Neural crest cell (in vitro differentiated cells): ENCODE data around the gene TMEM131L. TPM values are rescaled to one million over a fixed set of nuclear protein-coding genes. Genes with fewer than 3 reads are reported as not detected.
A peak's percentile ranks its signal among the peaks of the same experiment; 100 is the strongest.

Experiments
- DNase-seq: peaks from one replicate; pipeline ENCODE4 v3.0.0; 2021; ENCODE audit warnings: low read depth, mixed read lengths, low spot score
- H3K27ac Mint-ChIP-seq: one replicate; pipeline ENCODE4 v1.8.0; 2021; ENCODE audit warnings: mild to moderate bottlenecking, mixed read lengths; ENCODE audit not compliant: unreplicated experiment
- H3K27me3 Mint-ChIP-seq: 2 replicates; pipeline ENCODE4 v1.8.0; 2021; ENCODE audit warnings: low read depth, mild to moderate bottlenecking, mixed read lengths
- H3K36me3 Mint-ChIP-seq: 2 replicates; pipeline ENCODE4 v1.8.0; 2021; ENCODE audit warnings: low read depth, mild to moderate bottlenecking, mixed read lengths
- H3K4me1 Mint-ChIP-seq: 2 replicates; pipeline ENCODE4 v1.8.0; 2021; ENCODE audit warnings: mixed read lengths
- H3K4me3 Mint-ChIP-seq: one replicate; pipeline ENCODE4 v1.8.0; 2021; ENCODE audit warnings: mild to moderate bottlenecking, mixed read lengths
- H3K9me3 Mint-ChIP-seq: 2 replicates; pipeline ENCODE4 v1.8.0; 2021; ENCODE audit warnings: mixed read lengths
- CTCF ChIP-seq: fragments of 200-600 bp; sonication (generic); conservative IDR thresholded peaks from 2 replicates; pipeline ENCODE4 v1.5.0; 2021; ENCODE audit warnings: antibody characterized with exemption, mild to moderate bottlenecking
- total RNA-seq: library from RNA; stranded (reverse); gene quantifications from 2 replicates; pipeline ENCODE4 v1.2.1, GENCODE V29; 2021

The TMEM131L gene
- total RNA-seq, 1 donor from 2014 or later = 36.1 TPM

- H3K4me1 Mint-ChIP-seq = no peaks in the 10 kb centered on the region
These were observed 210.8 kb downstream of the TMEM131L start for GRCh38 chr4:153676984-153677383.

GRCh38 chr4:153679486-153679885 lies 213.3 kb downstream of the TMEM131L start:
- DNase-seq = no peak

More at GRCh38 chr4:153676984-153677383, 210.8 kb downstream of the TMEM131L start:
- TF ChIP-seq CTCF = no peak
- Mint-ChIP-seq H3K36me3 (peaks cover 4% of the 10 kb centered on the region), H3K9me3 (peaks cover 11% of the 10 kb centered on the region), H3K27ac (no peak overlapping the region), H3K27me3 (peaks cover 10% of the 10 kb centered on the region), H3K4me3 (no peak overlapping the region)
- DNase-seq = no peak

GRCh38 chr4:153683763-153684181 lies 217.6 kb downstream of the TMEM131L start:
- no peak for TF ChIP-seq CTCF
- no peak overlapping the region for H3K27ac Mint-ChIP-seq
- peak overlapping the region; percentile 67 for H3K4me3 Mint-ChIP-seq
- peaks cover 3% of the 10 kb centered on the region for H3K9me3 Mint-ChIP-seq
- DNase-seq = peak; percentile 21
- H3K27me3 Mint-ChIP-seq = peaks cover 48% of the 10 kb centered on the region
- H3K36me3 Mint-ChIP-seq = peaks cover 9% of the 10 kb centered on the region
- H3K4me1 Mint-ChIP-seq = peaks cover 13% of the 10 kb centered on the region

More at GRCh38 chr4:153679486-153679885, 213.3 kb downstream of the TMEM131L start:
- Mint-ChIP-seq H3K27ac (no peak overlapping the region), H3K4me1 (peaks cover 7% of the 10 kb centered on the region), H3K4me3 (no peak overlapping the region), H3K36me3 (peaks cover 4% of the 10 kb centered on the region), H3K27me3 (peaks cover 32% of the 10 kb centered on the region), H3K9me3 (peaks cover 6% of the 10 kb centered on the region)
- no peak for TF ChIP-seq CTCF

GRCh38 chr4:153684182-153684970 lies 218.2 kb downstream of the TMEM131L start, which contains the start of gene TLR2:
TSS of gene TLR2 (plus strand) at chr4:153684280. CDS start at chr4:153702908, 18,628 bp downstream.
- Mint-ChIP-seq H3K4me3 (peak within 1 kb of the TSS; percentile 88), H3K27me3 (peaks cover 46% of the 10 kb centered on the region), H3K4me1 (peaks cover 13% of the 10 kb centered on the region), H3K27ac (no peak within 1 kb of the TSS), H3K36me3 (peaks cover 14% of the 10 kb centered on the region), H3K9me3 (peaks cover 6% of the 10 kb centered on the region)
- DNase-seq = peak; percentile 23
- no peak for TF ChIP-seq CTCF

- no peak overlapping the region for H3K27ac Mint-ChIP-seq
- H3K36me3 Mint-ChIP-seq = peaks cover 17% of the 10 kb centered on the region
- DNase-seq = no peak
- peaks cover 46% of the 10 kb centered on the region for H3K27me3 Mint-ChIP-seq
- peaks cover 10% of the 10 kb centered on the region for H3K9me3 Mint-ChIP-seq
- peaks cover 13% of the 10 kb centered on the region for H3K4me1 Mint-ChIP-seq
- TF ChIP-seq CTCF = no peak
- H3K4me3 Mint-ChIP-seq = peak overlapping the region; percentile 88
These were observed 218.8 kb downstream of the TMEM131L start for GRCh38 chr4:153684971-153685371.

Other genes starting within 250 kb of the TMEM131L start
- gene MND1, start 121.7 kb upstream of the TMEM131L start, total RNA-seq = 33.6 and 36.1 TPM in 2 replicates
- 0.28 and 0.71 TPM in 2 replicates for gene TLR2, start 217.9 kb downstream of the TMEM131L start, total RNA-seq